Stromal cell of bone marrow (primary cell): ENCODE measurements around the gene CYP4F11.
"Not testable (repeated sequence)": the region's sequence is repeated elsewhere in the genome, so short reads cannot be mapped to it uniquely, and the experiment has no call there.

Experiments used
- DNase-seq: peaks from one replicate; pipeline ENCODE4 v3.0.0-alpha.2; 2012; ENCODE audit warnings: low read depth

CYP4F11 gene

GRCh38 chr19:15923702-15924101, 10.6 kb downstream of the CYP4F11 start:
- DNase-seq: no peak

DNA sequence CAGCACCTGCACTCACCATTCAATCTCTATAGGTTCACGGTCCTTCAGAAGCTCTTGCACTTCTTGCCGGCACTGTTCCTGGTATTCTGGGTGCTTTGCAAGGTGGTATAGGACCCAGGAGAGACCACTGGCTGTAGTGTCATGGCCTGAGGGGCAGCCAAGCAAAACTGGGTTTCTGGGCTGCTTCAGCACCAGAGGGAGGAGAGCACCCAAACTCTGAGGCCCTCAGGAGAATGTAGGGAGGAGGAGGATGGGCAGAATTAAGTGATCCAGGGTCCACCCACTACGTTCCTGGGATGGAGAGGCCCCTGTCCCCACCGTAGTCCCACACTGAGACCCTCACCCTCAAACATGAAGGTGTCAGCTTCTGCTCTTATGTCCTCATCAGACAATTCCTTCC, 12.3 kb downstream of the CYP4F11 start:
- DNase-seq: no peak

GRCh38 chr19:15919243-15919642, 15.1 kb downstream of the CYP4F11 start:
- no peak for DNase-seq

GRCh38 chr19:15915109-15915508, 19.2 kb downstream of the CYP4F11 start:
- DNase-seq: no peak

- DNase-seq: no peak
Observed at GRCh38 chr19:15913830-15914229, 20.5 kb downstream of the CYP4F11 start.

DNA sequence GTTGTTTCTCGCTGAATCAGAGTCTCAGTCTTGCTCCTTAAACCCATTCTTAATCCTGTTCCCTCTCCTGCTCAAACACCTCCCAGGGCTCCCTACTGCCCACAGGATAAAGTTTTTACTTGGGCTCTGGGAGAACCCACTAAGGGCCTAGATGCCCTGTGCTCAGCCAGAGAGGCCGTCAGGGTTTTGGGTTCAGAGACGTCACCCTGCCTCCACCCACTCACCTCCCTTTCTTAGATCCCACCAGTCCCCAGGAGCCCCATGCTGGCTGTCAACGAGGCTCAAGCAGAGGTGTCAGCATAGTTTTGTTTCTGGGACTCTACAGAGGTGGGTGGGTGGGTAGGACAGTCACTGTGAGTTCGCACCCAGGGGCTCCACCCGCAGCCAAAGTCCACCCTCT, 20.9 kb downstream of the CYP4F11 start:
- no peak for DNase-seq

- DNase-seq: no peak
Observed at GRCh38 chr19:15911599-15912235, 22.6 kb downstream of the CYP4F11 start.

- DNase-seq: no peak
Observed at GRCh38 chr19:15905026-15905425, 29.3 kb downstream of the CYP4F11 start.

DNA sequence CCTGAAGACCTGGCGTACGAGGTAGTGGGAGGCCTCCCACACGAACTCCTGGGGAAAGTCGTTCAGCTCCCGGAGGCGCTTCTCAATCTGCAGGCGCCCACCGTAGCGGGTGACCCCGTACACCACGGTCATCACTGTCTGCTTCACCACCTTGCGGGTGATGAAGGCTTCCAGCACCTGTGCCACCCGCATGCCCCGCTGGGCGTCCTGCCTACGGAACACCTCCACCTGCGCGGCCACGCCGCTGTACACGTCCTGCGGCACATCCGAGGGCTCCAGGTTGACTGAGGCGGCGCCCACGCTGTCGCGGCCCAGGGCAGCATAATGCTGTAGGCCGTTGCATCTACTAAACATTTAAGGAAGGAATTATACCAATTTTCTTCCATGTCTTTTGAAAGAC, 31.4 kb downstream of the CYP4F11 start:
- not testable (repeated sequence) for DNase-seq

- no peak for DNase-seq
Observed at GRCh38 chr19:15902254-15902653, 32.1 kb downstream of the CYP4F11 start.

- no peak for DNase-seq
Observed at GRCh38 chr19:15900504-15900903, 33.8 kb downstream of the CYP4F11 start.

- DNase-seq: not testable (repeated sequence)
Observed at GRCh38 chr19:15900032-15900431, 34.3 kb downstream of the CYP4F11 start.

- not testable (repeated sequence) for DNase-seq
Observed at GRCh38 chr19:15899561-15899960, 34.8 kb downstream of the CYP4F11 start.

GRCh38 chr19:15897738-15898276, 36.5 kb downstream of the CYP4F11 start, which contains the start of gene CYP4F2:
Gene CYP4F2, minus strand, starts transcription at chr19:15898074. Its CDS starts 463 bp downstream, at chr19:15897611.
- DNase-seq: no peak

- no peak for DNase-seq
Observed at GRCh38 chr19:15897026-15897737, 37.1 kb downstream of the CYP4F11 start.

GRCh38 chr19:15895876-15896430, 38.4 kb downstream of the CYP4F11 start:
- DNase-seq: no peak

DNA sequence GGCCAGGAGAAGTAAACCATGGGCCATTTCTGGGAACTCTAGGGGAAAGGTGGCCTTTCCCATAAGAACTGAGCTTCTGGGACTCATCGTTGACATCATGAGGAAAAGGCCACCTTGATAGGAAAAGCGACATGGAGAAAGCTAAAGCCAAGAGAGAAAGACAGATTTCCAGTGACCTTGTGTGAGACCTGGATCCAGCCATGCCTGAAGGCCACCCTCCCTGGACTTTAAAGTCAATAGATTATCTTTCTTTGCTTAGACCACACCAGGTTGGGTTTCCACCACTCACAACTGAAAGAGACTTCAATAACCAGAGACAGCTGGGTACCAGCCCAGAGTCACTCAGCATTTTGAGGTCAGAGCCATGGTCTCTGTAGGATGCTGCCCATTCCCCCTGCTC, 40.0 kb downstream of the CYP4F11 start:
- no peak for DNase-seq

GRCh38 chr19:15893477-15893876, 40.9 kb downstream of the CYP4F11 start:
- DNase-seq: no peak

- no peak for DNase-seq
Observed at GRCh38 chr19:15892012-15892411, 42.3 kb downstream of the CYP4F11 start.

GRCh38 chr19:15891434-15891833, 42.9 kb downstream of the CYP4F11 start:
- no peak for DNase-seq

GRCh38 chr19:15889339-15889738, 45.0 kb downstream of the CYP4F11 start:
- DNase-seq: not testable (repeated sequence)

GRCh38 chr19:15885919-15886318, 48.4 kb downstream of the CYP4F11 start:
- DNase-seq: no peak

DNA sequence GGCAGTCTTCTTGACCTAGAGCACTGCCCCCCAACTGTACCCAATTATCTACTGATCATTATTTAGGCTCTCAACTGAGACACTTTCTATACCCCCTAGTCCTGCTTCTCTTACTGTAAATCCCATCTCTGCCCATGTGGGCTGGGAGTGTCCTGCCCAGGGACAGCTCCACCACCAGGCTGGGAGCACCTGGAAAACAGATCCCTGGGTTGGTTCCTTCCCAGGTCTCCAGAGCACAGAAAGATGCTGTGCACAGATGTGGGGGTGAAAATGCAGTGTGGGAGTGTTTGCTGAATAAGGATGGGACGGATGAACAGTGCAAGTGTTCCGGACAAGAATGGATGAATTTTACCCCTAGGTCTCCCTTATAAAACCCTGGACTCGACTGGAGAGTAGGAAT, 49.2 kb downstream of the CYP4F11 start:
- no peak for DNase-seq
